PC-9 (cell line): ENCODE results near the gene PRKG1.

Experiments used
- EZH2 ChIP-seq: fragments of 200-600 bp; sonication (generic); IDR thresholded peaks from 2 replicates; pipeline ENCODE4 v1.8.0; 2017; ENCODE audit warnings: antibody characterized with exemption, low read depth
- TF ChIP-seq, protein P1 (sequence below): fragments of 200-600 bp; sonication (generic); conservative IDR thresholded peaks from 2 replicates; pipeline ENCODE4 v1.6.1; 2017; ENCODE audit warnings: mixed run types, antibody characterized with exemption, mild to moderate bottlenecking, moderate library complexity

DNA sequence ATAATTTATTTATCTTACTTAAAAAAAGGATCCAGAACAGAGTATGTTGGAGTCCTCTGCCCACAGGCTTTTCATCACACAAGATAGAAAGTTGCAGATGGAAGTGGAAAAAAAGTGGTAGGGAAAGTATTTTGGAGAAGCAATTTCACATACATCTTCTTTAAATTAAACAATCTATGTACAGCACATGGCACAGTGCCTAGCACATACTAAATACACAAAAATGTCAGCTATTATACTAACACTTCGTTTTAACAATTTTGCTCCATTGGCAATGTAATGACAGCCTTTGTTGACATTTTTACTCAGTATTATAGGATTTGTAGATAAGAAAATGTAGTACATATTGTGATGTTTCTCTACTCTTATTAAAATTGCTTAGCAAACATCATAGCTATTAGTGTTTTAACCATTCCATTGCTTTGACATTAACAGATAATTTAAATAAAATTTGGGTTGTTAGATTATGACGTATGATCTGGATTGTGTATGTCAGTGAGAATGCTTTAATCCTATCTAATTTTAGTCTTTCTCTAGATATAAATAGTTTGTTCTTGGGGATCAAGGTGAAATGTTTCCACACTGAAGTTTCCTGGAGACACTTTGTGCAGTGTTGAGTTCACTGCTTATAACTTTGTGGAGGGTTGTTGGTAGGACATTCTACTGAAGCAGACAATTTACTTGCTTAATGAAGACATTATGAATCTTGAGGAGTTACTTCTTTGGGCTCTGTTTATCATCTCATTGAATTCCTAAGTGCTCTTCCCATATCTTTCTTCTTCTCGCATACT is 1037.0 kb downstream of the PRKG1 start:
- TF ChIP-seq, protein P1, sequence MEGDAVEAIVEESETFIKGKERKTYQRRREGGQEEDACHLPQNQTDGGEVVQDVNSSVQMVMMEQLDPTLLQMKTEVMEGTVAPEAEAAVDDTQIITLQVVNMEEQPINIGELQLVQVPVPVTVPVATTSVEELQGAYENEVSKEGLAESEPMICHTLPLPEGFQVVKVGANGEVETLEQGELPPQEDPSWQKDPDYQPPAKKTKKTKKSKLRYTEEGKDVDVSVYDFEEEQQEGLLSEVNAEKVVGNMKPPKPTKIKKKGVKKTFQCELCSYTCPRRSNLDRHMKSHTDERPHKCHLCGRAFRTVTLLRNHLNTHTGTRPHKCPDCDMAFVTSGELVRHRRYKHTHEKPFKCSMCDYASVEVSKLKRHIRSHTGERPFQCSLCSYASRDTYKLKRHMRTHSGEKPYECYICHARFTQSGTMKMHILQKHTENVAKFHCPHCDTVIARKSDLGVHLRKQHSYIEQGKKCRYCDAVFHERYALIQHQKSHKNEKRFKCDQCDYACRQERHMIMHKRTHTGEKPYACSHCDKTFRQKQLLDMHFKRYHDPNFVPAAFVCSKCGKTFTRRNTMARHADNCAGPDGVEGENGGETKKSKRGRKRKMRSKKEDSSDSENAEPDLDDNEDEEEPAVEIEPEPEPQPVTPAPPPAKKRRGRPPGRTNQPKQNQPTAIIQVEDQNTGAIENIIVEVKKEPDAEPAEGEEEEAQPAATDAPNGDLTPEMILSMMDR, result no peak
- TF ChIP-seq EZH2, result no peak
